ENCODE data around the gene TMEM37.

GRCh38 chr2:119463136-119463535 lies 31.5 kb downstream of the TMEM37 start:
- TF ChIP-seq CTCF (IDR thresholded peaks at IDR 0.05; ENCODE audit: low read depth, low read length): no peak
- TF ChIP-seq POLR2A (IDR thresholded peaks at IDR 0.05; ENCODE audit: extremely low read depth, insufficient read length): no peak

Data from NB4 (cell line).